ENCODE measurements around the gene GAD1. TPM values are rescaled to one million over a fixed set of nuclear protein-coding genes. Genes with fewer than 3 reads are reported as not detected.
A peak's percentile ranks its signal among the peaks of the same experiment; 100 is the strongest.

Gene GAD1
- total RNA-seq, 4 donors from 2014 or later: 0.19 to 4.2 (median 0.26) TPM; not detected in 1

- H3K4me1 ChIP-seq: no peaks in the 10 kb centered on the region
- H3K36me3 ChIP-seq: no peaks in the 10 kb centered on the region
- WGBS, 2 donors: 80 to 95% methylated on average over 1 of the region's 1 CpG
- TF ChIP-seq CTCF (IDR thresholded peaks at IDR 0.05) (no peak), POLR2A (IDR thresholded peaks at IDR 0.05) (no peak)
- no peaks in the 10 kb centered on the region for H3K27me3 ChIP-seq
- intact Hi-C loops (cut with DNase I): no loop called here
- no peak overlapping the region for H3K4me3 ChIP-seq
- DNase-seq: no peak
- no peak overlapping the region for H3K27ac ChIP-seq
- no peaks in the 10 kb centered on the region for H3K9me3 ChIP-seq
Observed at GRCh38 chr2:170783549-170783948, 33.1 kb upstream of the GAD1 start.

- TF ChIP-seq CTCF (IDR thresholded peaks at IDR 0.05) (no peak), POLR2A (IDR thresholded peaks at IDR 0.05) (no peak)
- intact Hi-C loops (cut with DNase I): no loop called here
- H3K27ac ChIP-seq: no peak overlapping the region
- H3K9me3 ChIP-seq: no peaks in the 10 kb centered on the region
- no peaks in the 10 kb centered on the region for H3K4me1 ChIP-seq
- peaks cover 0 to 21% (median 0%) of the 10 kb centered on the region in 4 donors for H3K27me3 ChIP-seq
- no peak for DNase-seq
- H3K4me3 ChIP-seq: no peak overlapping the region
- H3K36me3 ChIP-seq: no peaks in the 10 kb centered on the region
Observed at GRCh38 chr2:170798996-170799395, 17.7 kb upstream of the GAD1 start.

- intact Hi-C loops (cut with DNase I): no loop called here
- no peak for DNase-seq
- TF ChIP-seq CTCF (IDR thresholded peaks at IDR 0.05): no peak
- TF ChIP-seq POLR2A (IDR thresholded peaks at IDR 0.05): no peak
- Histone ChIP-seq H3K27ac (no peak overlapping the region), H3K4me3 (no peak overlapping the region), H3K27me3 (peaks cover 0 to 37% (median 0%) of the 10 kb centered on the region in 4 donors), H3K9me3 (no peaks in the 10 kb centered on the region), H3K36me3 (no peaks in the 10 kb centered on the region), H3K4me1 (no peaks in the 10 kb centered on the region)
- 89 to 97% methylated on average over 2 of the region's 2 CpGs for WGBS, 2 donors
Observed at GRCh38 chr2:170806548-170806947, 10.1 kb upstream of the GAD1 start.

GRCh38 chr2:170812710-170813600 lies 3.7 kb upstream of the GAD1 start:
- TF ChIP-seq POLR2A (IDR thresholded peaks at IDR 0.05) (no peak), CTCF (IDR thresholded peaks at IDR 0.05) (peak; percentile 57 to 84 (median 70))
- H3K36me3 ChIP-seq: no peaks in the 10 kb centered on the region
- intact Hi-C loops (cut with DNase I): loop anchor here (5.0 to 10.0 kb wide), 2 partner anchors 406 to 578 kb away; no protein-coding TSS in a partner anchor
- H3K9me3 ChIP-seq: no peaks in the 10 kb centered on the region
- H3K4me3 ChIP-seq: no peak overlapping the region
- DNase-seq: no peak
- WGBS, 2 donors: 2 to 7% methylated on average over 14 of the region's 14 CpGs
- H3K27me3 ChIP-seq: peaks cover 14 to 90% (median 36%) of the 10 kb centered on the region in 4 donors
- H3K4me1 ChIP-seq: peaks cover 28 to 50% (median 36%) of the 10 kb centered on the region in 3 donors
- H3K27ac ChIP-seq: no peak overlapping the region
